Right lobe of liver (tissue), 6 donors: Measurements from ENCODE around the gene SLC39A11. TPM values are rescaled to one million over a fixed set of nuclear protein-coding genes. Genes with fewer than 3 reads are reported as not detected.

Experiments used
- ATAC-seq, 4 donors: fragments of 200-7000 bp; cut with Tn5 transposase; one replicate each; pipeline ENCODE4 v1.9.1; 2020; ENCODE audit warnings: mild to moderate bottlenecking in 4 of 4, moderate library complexity in 4 of 4
- DNase-seq, 3 donors: peaks; one replicate each; pipeline ENCODE4 v3.0.0-alpha.2; 2020
- H3K27ac ChIP-seq, 3 donors: fragments of 200-600 bp; one replicate each; pipeline ENCODE4 v1.8.0; 2022
- H3K27me3 ChIP-seq, 2 donors: fragments of 200-600 bp; one replicate each; pipeline ENCODE4 v1.8.0; 2022
- H3K36me3 ChIP-seq, 4 donors: fragments of 200-600 bp; sonication (generic) in 1 of 4; one replicate each; pipeline versions ENCODE4 v1.5.1 to v1.8.0; 2017 to 2022; ENCODE audit warnings: control low read depth in 1 of 4
- H3K4me1 ChIP-seq, 4 donors: fragments of 200-600 bp; sonication (generic) in 1 of 4; one replicate each; pipeline versions ENCODE4 v1.5.1 to v1.8.0; 2017 to 2022; ENCODE audit warnings: control low read depth in 1 of 4
- H3K4me3 ChIP-seq, 3 donors: fragments of 200-600 bp; one replicate each; pipeline ENCODE4 v1.8.0; 2022
- H3K9me3 ChIP-seq, 4 donors: fragments of 200-600 bp; sonication (generic) in 1 of 4; one replicate each; pipeline versions ENCODE4 v1.5.1 to v1.8.0; 2017 to 2022; ENCODE audit warnings: control low read depth in 1 of 4
- POLR2A ChIP-seq: fragments of 450-650 bp; IDR thresholded peaks from one replicate; pipeline ENCODE4 v1.6.1; 2017; ENCODE audit warnings: antibody characterized with exemption, mild to moderate bottlenecking
- WGBS: methylation state at CpG from one replicate; pipeline ENCODE4 v1.1.6; 2018; ENCODE audit warnings: low coverage, low lambda C conversion rate; ENCODE audit not compliant: insufficient coverage; ENCODE audit errors: missing lambda C conversion rate; 5-methylcytosine and 5-hydroxymethylcytosine counted together
- intact Hi-C, 2 donors: fragments of 100-400 bp; cut with DNase I; formaldehyde crosslinking; loops; one replicate each; pipeline versions ENCODE4 v1.11.2 to v1.14.1; 2022
- total RNA-seq, 6 experiments: library from RNA; depleted of rRNA in 2 of 6; stranded (reverse); fragments of >200 nt in 2 of 6; fragmentation: NEBNext Ultra II Directional in 3 of 6; extraction: Animal tissue kit (Norgen Biotek cat#: 25700) in 3 of 6; gene quantifications; one replicate each; pipeline versions ENCODE4 v1.1.0 to v1.2.4, GENCODE V29; 2016 to 2023
- TF ChIP-seq, protein P1 (sequence below), 4 donors: fragments of 200-600 bp in 3 of 4; fragments of 450-650 bp in 1 of 4; IDR thresholded peaks; one replicate each; pipeline versions ENCODE4 v1.5.1 to v1.8.0; 2016 to 2022; ENCODE audit warnings: antibody characterized with exemption in 4 of 4, mild to moderate bottlenecking in 2 of 4
- donor health status: DM: no; HTN: yes; CAD: no.
- donor health status: DM: no; HTN: no; CAD: no.
- donor health status: DM: no; HTN: no; CAD: no.
- donor health status: DM: no; HTN: yes; CAD: no.
- donor health status: DM: no; HTN: yes; CAD: no.

The SLC39A11 gene
- total RNA-seq, 6 experiments from 2014 or later = 25.4 to 49.6 (median 39.3) TPM

DNA sequence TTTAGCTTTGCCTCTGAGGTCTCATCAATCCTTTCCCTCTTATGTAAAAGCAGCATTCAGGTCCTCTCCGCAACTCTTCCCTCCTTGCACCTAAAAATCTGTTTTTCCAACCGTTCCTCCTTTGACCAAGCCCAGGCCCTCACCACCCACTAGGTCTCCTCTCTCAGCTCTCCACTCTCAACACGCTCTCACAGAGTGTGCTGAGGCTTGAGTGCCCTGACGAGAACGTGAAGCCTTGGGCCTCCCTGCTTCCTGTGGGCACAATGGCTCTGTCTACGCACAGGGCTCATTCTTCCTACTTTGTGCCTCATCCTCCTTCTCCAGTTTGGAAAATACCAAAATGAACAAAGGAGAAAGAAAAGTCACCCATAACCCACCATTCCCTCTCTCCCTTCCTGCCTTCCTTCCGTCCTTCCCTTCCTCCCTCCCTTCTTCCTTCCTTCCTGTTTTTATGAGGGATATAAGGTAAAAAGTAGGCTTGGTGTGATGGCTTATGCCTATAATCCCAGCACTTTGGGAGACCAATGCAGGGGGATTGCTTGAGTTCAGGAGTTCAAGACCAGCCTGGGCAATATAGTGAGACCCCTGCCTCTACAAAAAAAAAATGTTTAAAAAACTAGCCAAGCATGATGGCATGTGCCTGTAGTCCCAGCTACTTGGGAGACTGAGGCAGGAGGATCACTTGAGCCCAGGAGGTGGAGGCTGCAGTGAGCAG lies 31.3 kb upstream of the SLC39A11 start:
- DNase-seq = no peak
- H3K36me3 ChIP-seq = no peaks in the 10 kb centered on the region
- intact Hi-C loops = no loop called here
- H3K4me1 ChIP-seq = no peaks in the 10 kb centered on the region
- WGBS = 79% methylated on average over 3 of the region's 7 CpGs
- H3K27ac ChIP-seq = no peak overlapping the region
- no peaks in the 10 kb centered on the region for H3K27me3 ChIP-seq
- TF ChIP-seq POLR2A = no peak
- ATAC-seq = no peak
- H3K4me3 ChIP-seq = no peak overlapping the region
- no peaks in the 10 kb centered on the region for H3K9me3 ChIP-seq

DNA sequence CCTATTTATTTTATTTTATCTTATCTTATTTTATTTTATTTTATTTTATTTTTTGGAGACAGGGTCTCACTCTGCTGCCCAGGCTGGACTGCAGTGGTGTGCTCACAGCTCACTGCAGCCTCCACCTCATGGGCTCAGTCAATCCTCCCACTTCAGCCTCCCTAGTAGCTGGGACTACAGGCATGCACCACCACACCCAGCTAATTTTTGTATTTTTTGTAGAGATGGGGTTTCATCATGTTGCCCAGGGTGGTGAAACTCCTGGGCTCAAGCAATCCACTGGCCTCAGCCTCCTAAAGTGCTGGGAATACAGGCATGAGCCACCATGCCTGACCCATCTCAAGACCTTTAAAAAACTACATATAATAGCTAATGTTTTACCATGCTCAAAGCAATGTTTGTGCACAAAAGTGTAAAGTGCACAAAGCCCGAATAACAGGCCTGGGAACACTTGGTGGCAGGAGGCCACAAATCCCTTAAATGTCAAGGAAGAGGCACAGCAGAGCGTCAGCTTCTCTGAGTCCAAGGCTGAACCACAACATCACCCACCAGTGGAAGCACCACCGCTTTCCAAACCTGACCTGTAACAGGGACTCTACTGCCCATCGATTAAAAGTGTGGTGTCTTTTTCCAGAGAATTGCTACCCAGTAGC lies 30.6 kb upstream of the SLC39A11 start:
- WGBS = 57% methylated on average over 4 of the region's 4 CpGs
- no peaks in the 10 kb centered on the region for H3K27me3 ChIP-seq
- intact Hi-C loops = no loop called here
- no peaks in the 10 kb centered on the region for H3K4me1 ChIP-seq
- H3K4me3 ChIP-seq = no peak overlapping the region
- ATAC-seq (no peak), DNase-seq (no peak)
- no peaks in the 10 kb centered on the region for H3K9me3 ChIP-seq
- no peak overlapping the region for H3K27ac ChIP-seq
- no peak for TF ChIP-seq POLR2A
- no peaks in the 10 kb centered on the region for H3K36me3 ChIP-seq

GRCh38 chr17:73121506-73121905 lies 29.0 kb upstream of the SLC39A11 start:
- H3K4me1 ChIP-seq = no peaks in the 10 kb centered on the region
- H3K27ac ChIP-seq = no peak overlapping the region
- H3K4me3 ChIP-seq = no peak overlapping the region
- intact Hi-C loops = no loop called here
- H3K9me3 ChIP-seq = no peaks in the 10 kb centered on the region
- ATAC-seq (no peak), DNase-seq (no peak)
- WGBS = 91% methylated on average over 5 of the region's 5 CpGs
- no peak for TF ChIP-seq POLR2A
- TF ChIP-seq, protein P1, sequence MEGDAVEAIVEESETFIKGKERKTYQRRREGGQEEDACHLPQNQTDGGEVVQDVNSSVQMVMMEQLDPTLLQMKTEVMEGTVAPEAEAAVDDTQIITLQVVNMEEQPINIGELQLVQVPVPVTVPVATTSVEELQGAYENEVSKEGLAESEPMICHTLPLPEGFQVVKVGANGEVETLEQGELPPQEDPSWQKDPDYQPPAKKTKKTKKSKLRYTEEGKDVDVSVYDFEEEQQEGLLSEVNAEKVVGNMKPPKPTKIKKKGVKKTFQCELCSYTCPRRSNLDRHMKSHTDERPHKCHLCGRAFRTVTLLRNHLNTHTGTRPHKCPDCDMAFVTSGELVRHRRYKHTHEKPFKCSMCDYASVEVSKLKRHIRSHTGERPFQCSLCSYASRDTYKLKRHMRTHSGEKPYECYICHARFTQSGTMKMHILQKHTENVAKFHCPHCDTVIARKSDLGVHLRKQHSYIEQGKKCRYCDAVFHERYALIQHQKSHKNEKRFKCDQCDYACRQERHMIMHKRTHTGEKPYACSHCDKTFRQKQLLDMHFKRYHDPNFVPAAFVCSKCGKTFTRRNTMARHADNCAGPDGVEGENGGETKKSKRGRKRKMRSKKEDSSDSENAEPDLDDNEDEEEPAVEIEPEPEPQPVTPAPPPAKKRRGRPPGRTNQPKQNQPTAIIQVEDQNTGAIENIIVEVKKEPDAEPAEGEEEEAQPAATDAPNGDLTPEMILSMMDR (IDR thresholded peaks at IDR 0.05) = no peak
- no peaks in the 10 kb centered on the region for H3K27me3 ChIP-seq
- H3K36me3 ChIP-seq = no peaks in the 10 kb centered on the region

DNA sequence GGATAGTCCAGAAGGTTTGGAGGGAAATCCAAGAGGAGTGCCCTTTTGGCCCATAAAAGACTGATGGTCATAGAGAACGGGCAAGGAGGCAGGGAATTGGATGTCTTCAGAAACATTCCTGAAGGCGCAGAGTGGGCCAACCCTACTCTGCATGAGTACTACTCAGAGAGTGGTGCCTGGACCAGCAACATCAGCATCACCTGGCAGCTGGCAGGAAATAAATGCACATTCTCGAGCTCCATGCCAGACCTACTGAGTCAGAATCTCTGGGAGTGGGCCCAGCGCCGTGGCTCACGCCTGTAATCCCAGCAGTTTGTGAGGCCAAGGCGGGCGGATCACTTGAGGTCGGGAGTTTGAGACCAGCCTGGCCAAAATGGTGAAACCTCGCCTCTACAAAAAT lies 27.1 kb upstream of the SLC39A11 start:
- TF ChIP-seq, protein P1 (IDR thresholded peaks at IDR 0.05) = no peak
- no peak for TF ChIP-seq POLR2A
- H3K36me3 ChIP-seq = no peaks in the 10 kb centered on the region
- no peak overlapping the region for H3K4me3 ChIP-seq
- H3K9me3 ChIP-seq = no peaks in the 10 kb centered on the region
- DNase-seq (no peak), ATAC-seq (no peak)
- WGBS = 78% methylated on average over 7 of the region's 10 CpGs
- intact Hi-C loops = no loop called here
- H3K4me1 ChIP-seq = no peaks in the 10 kb centered on the region
- no peak overlapping the region for H3K27ac ChIP-seq
- H3K27me3 ChIP-seq = no peaks in the 10 kb centered on the region

GRCh38 chr17:73118951-73119391 lies 26.5 kb upstream of the SLC39A11 start:
- no peak overlapping the region for H3K27ac ChIP-seq
- H3K36me3 ChIP-seq = no peaks in the 10 kb centered on the region
- intact Hi-C loops = no loop called here
- no peaks in the 10 kb centered on the region for H3K4me1 ChIP-seq
- DNase-seq = no peak
- 64% methylated on average over 3 of the region's 5 CpGs for WGBS
- H3K4me3 ChIP-seq = no peak overlapping the region
- no peak for ATAC-seq
- TF ChIP-seq, protein P1 (IDR thresholded peaks at IDR 0.05) = no peak
- TF ChIP-seq POLR2A = no peak
- no peaks in the 10 kb centered on the region for H3K9me3 ChIP-seq
- H3K27me3 ChIP-seq = no peaks in the 10 kb centered on the region
